Loucy (cell line): Measurements from ENCODE around the gene EPB41L2.

ENCODE experiments used
- H2AFZ ChIP-seq: fragments of 200-600 bp; sonication (generic); 2 replicates; pipeline ENCODE4 v1.6.0; 2016; ENCODE audit warnings: antibody characterized with exemption, mild to moderate bottlenecking, low read length, moderate library complexity
- H3F3A ChIP-seq: fragments of 200-600 bp; 2 replicates; pipeline ENCODE4 v1.6.0; 2016; ENCODE audit warnings: antibody characterized with exemption, low read depth, mild to moderate bottlenecking
- H3K27me3 ChIP-seq: fragments of 200-600 bp; sonication (generic); 2 replicates; pipeline ENCODE4 v1.6.1; 2014; ENCODE audit warnings: low read length, mild to moderate bottlenecking; ENCODE audit not compliant: insufficient read depth, poor library complexity, severe bottlenecking
- H3K36me3 ChIP-seq: fragments of 200-600 bp; sonication (generic); 2 replicates; pipeline ENCODE4 v1.6.1; 2016; ENCODE audit warnings: low read length; ENCODE audit not compliant: insufficient read depth
- H3K4me1 ChIP-seq: fragments of 200-600 bp; sonication (generic); 2 replicates; pipeline ENCODE4 v1.5.1; 2014; ENCODE audit warnings: low read length, mild to moderate bottlenecking; ENCODE audit not compliant: insufficient read depth, poor library complexity, severe bottlenecking
- H3K4me2 ChIP-seq: fragments of 200-600 bp; sonication (generic); 2 replicates; pipeline ENCODE4 v1.6.0; 2014; ENCODE audit warnings: antibody characterized with exemption, low read length, low read depth, mild to moderate bottlenecking; ENCODE audit not compliant: poor library complexity, severe bottlenecking
- H3K4me3 ChIP-seq: fragments of 200-600 bp; sonication (generic); 2 replicates; pipeline ENCODE4 v1.5.1; 2014; ENCODE audit warnings: low read length, mild to moderate bottlenecking, mixed read lengths; ENCODE audit not compliant: poor library complexity, severe bottlenecking
- H3K79me2 ChIP-seq: fragments of 200-600 bp; sonication (generic); 2 replicates; pipeline ENCODE4 v1.6.1; 2014; ENCODE audit warnings: low read length; ENCODE audit not compliant: insufficient read depth
- H3K9ac ChIP-seq: fragments of 200-600 bp; sonication (generic); 2 replicates; pipeline ENCODE4 v1.6.0; 2014; ENCODE audit warnings: mild to moderate bottlenecking, low read depth, low read length, moderate library complexity; ENCODE audit not compliant: poor library complexity, severe bottlenecking
- H3K9me2 ChIP-seq: fragments of 200-600 bp; sonication (generic); replicated peaks from 2 replicates; pipeline ENCODE4 v1.6.1; 2016; ENCODE audit warnings: low read depth, low read length, mixed read lengths
- H3K9me3 ChIP-seq: fragments of 200-600 bp; sonication (generic); 2 replicates; pipeline ENCODE4 v1.6.1; 2014; ENCODE audit warnings: mild to moderate bottlenecking, antibody characterized with exemption, low read length, low read depth; ENCODE audit not compliant: insufficient read depth
- H4K20me1 ChIP-seq: fragments of 200-600 bp; sonication (generic); 2 replicates; pipeline ENCODE4 v1.6.0; 2014; ENCODE audit warnings: antibody characterized with exemption, low read length, mild to moderate bottlenecking; ENCODE audit not compliant: insufficient read depth, poor library complexity, severe bottlenecking
- EZH2phosphoT487 ChIP-seq: fragments of 200-600 bp; IDR thresholded peaks from 2 replicates; pipeline ENCODE4 v1.6.1; 2018; ENCODE audit warnings: antibody characterized with exemption, mild to moderate bottlenecking, moderate library complexity, borderline replicate concordance
- TF ChIP-seq, protein P1 (sequence below): fragments of 200-600 bp; sonication (generic); conservative IDR thresholded peaks from 2 replicates; pipeline ENCODE4 v1.5.1; 2014; ENCODE audit warnings: mild to moderate bottlenecking, antibody characterized with exemption, low read length

EPB41L2 gene

DNA sequence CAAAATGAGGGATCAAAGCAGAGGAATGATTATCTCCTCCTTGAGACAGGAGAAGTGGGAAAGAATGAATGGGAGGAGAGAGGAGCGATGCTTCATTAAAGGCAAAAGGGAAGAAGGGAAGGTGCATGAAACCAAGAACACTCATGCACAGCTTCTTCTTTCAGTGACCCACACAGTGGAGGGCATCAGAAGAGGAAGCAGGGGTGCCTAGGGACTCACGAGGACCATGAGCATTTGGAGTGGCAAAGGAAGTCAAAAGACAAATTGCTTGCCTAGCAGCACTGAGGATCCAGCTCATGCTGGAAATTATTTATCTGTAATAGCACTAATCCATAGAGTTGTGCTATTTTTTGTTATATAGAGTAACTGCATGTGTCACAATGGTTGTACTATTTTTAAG, 169.8 kb downstream of the EPB41L2 start:
- Histone ChIP-seq H4K20me1 (no peaks in the 10 kb centered on the region), H3K9me3 (no peaks in the 10 kb centered on the region), H3K79me2 (no peaks in the 10 kb centered on the region), H2AFZ (no peak overlapping the region), H3K4me3 (no peak overlapping the region), H3K36me3 (peaks cover 81% of the 10 kb centered on the region; the same call in 1 of the 2 replicates), H3K4me2 (no peak overlapping the region), H3F3A (no peaks in the 10 kb centered on the region), H3K9ac (no peak overlapping the region), H3K4me1 (no peaks in the 10 kb centered on the region), H3K9me2 (no peaks in the 10 kb centered on the region), H3K27me3 (no peaks in the 10 kb centered on the region)
- TF ChIP-seq, protein P1, sequence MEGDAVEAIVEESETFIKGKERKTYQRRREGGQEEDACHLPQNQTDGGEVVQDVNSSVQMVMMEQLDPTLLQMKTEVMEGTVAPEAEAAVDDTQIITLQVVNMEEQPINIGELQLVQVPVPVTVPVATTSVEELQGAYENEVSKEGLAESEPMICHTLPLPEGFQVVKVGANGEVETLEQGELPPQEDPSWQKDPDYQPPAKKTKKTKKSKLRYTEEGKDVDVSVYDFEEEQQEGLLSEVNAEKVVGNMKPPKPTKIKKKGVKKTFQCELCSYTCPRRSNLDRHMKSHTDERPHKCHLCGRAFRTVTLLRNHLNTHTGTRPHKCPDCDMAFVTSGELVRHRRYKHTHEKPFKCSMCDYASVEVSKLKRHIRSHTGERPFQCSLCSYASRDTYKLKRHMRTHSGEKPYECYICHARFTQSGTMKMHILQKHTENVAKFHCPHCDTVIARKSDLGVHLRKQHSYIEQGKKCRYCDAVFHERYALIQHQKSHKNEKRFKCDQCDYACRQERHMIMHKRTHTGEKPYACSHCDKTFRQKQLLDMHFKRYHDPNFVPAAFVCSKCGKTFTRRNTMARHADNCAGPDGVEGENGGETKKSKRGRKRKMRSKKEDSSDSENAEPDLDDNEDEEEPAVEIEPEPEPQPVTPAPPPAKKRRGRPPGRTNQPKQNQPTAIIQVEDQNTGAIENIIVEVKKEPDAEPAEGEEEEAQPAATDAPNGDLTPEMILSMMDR, result no peak
- TF ChIP-seq EZH2phosphoT487, result no peak

DNA sequence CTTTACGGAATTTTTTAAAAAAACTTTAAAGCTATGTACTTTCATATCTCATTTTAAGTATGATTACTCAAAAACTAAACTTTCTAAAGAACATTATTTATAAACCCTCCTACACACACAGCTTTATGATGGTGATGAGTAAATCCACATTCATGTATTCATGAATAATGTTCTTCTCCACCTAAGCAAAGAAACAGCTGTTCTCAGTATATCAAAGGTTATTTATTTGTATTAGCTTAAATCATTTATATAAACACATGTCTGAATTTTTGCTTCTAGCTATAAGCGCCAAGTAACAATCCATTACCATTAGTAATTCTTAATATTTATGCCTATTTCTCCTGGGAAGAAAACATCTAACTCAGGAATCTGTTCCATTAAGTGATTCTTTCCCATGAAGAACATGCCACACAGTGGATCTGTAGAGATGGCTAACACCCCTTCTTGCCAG, 172.5 kb downstream of the EPB41L2 start:
- Histone ChIP-seq H3K4me1 (no peaks in the 10 kb centered on the region), H3K9me3 (no peaks in the 10 kb centered on the region), H2AFZ (no peak overlapping the region), H4K20me1 (no peaks in the 10 kb centered on the region), H3K4me3 (no peak overlapping the region), H3K27me3 (no peaks in the 10 kb centered on the region), H3K4me2 (no peak overlapping the region), H3F3A (no peaks in the 10 kb centered on the region), H3K36me3 (peaks cover 60% of the 10 kb centered on the region; the same call in 1 of the 2 replicates), H3K9me2 (no peaks in the 10 kb centered on the region), H3K9ac (no peak overlapping the region), H3K79me2 (no peaks in the 10 kb centered on the region)
- TF ChIP-seq, protein P1, result no peak
- TF ChIP-seq EZH2phosphoT487, result no peak

DNA sequence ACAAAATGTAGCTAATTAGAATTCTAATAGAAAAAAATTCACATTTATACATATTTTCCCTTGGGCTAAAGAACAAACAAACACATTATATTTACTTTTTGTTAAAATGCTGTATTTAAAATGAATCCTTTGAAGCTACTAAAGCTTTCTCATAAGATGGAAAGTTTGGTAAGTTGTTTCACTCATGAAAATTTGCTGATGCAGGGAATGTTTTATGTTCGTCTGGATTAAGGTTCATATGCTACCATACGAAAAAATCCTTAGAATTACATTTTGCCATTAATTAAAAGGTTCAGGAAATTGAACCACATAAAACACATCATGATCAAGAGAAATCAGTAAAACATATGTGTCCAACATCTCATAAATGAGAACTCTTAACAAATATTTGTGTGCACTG, 173.6 kb downstream of the EPB41L2 start:
- Histone ChIP-seq H3K9me2 (no peaks in the 10 kb centered on the region), H3K9me3 (no peaks in the 10 kb centered on the region), H3K27me3 (no peaks in the 10 kb centered on the region), H3K9ac (no peak overlapping the region), H3K4me2 (no peak overlapping the region), H3K4me1 (no peaks in the 10 kb centered on the region), H3K36me3 (peaks cover 58% of the 10 kb centered on the region; the same call in 1 of the 2 replicates), H4K20me1 (no peaks in the 10 kb centered on the region), H2AFZ (no peak overlapping the region), H3F3A (no peaks in the 10 kb centered on the region), H3K79me2 (no peaks in the 10 kb centered on the region), H3K4me3 (no peak overlapping the region)
- TF ChIP-seq EZH2phosphoT487, result no peak
- TF ChIP-seq, protein P1, result no peak
